Uterine smooth muscle cell (primary cell): ENCODE measurements around the gene EHMT1. TPM values are rescaled to one million over a fixed set of nuclear protein-coding genes. Genes with fewer than 3 reads are reported as not detected.

Experiments used
- total RNA-seq: library from RNA; depleted of rRNA; stranded (reverse); fragments of >200 nt; gene quantifications from 2 replicates; pipeline ENCODE4 v1.2.3, GENCODE V29; 2014

Gene EHMT1
- 49.0 and 50.4 TPM in 2 replicates for total RNA-seq

GRCh38 chr9:137618105-137619067 is at the start of gene EHMT1:
EHMT1 (plus strand) TSS chr9:137619005; CDS start chr9:137619029, 24 bp downstream.

GRCh38 chr9:137578518-137579258 is 40.1 kb upstream of the EHMT1 start, which contains the start of gene DPH7:
DPH7 (minus strand) TSS chr9:137578925; CDS start chr9:137578777, 148 bp downstream.

GRCh38 chr9:137590469-137591383 is 28.1 kb upstream of the EHMT1 start, which contains the start of gene ZMYND19:
ZMYND19 (minus strand) TSS chr9:137590512; CDS start chr9:137590263, 249 bp downstream.

GRCh38 chr9:137605121-137606004 is 13.4 kb upstream of the EHMT1 start, which contains the start of gene ARRDC1:
ARRDC1 (plus strand) TSS chr9:137605686; CDS start chr9:137605718, 32 bp downstream.

GRCh38 chr9:137877506-137878122 is 258.8 kb downstream of the EHMT1 start, which contains the start of gene CACNA1B:
CACNA1B (plus strand) TSS chr9:137877782; CDS start chr9:137877934, 152 bp downstream.

Other genes with a start within 250 kb of the EHMT1 start
- gene EXD3, start 195.8 kb upstream of the EHMT1 start, total RNA-seq, result 6.5 and 19.5 TPM in 2 replicates
- 0.22 and 1.00 TPM in 2 replicates for gene NOXA1, start 195.6 kb upstream of the EHMT1 start, total RNA-seq
- gene ENTPD8, start 177.6 kb upstream of the EHMT1 start, total RNA-seq, result under 0.01 and 0.12 TPM in 2 replicates
- 16.9 and 28.0 TPM in 2 replicates for gene NSMF, start 159.7 kb upstream of the EHMT1 start, total RNA-seq
- gene PNPLA7, start 68.6 kb upstream of the EHMT1 start, total RNA-seq, result 0.55 and 1.00 TPM in 2 replicates
- 43.6 and 46.2 TPM in 2 replicates for gene MRPL41, start 67.1 kb upstream of the EHMT1 start, total RNA-seq
- 27.4 and 29.8 TPM in 2 replicates for gene DPH7, start 40.1 kb upstream of the EHMT1 start, total RNA-seq
- gene ZMYND19, start 28.5 kb upstream of the EHMT1 start, total RNA-seq, result 22.5 and 26.2 TPM in 2 replicates
- gene ARRDC1, start 13.3 kb upstream of the EHMT1 start, total RNA-seq, result 18.5 and 18.7 TPM in 2 replicates